Heart left ventricle (tissue), 13 donors: ENCODE measurements around the gene KLK14.

ENCODE experiments used
- CTCF ChIP-seq, 12 donors: fragments of 200-600 bp; sonication (generic) in 4 of 12; IDR thresholded peaks; one replicate each; pipeline versions ENCODE4 v1.5.0 to v1.8.0; 2018 to 2022; ENCODE audit warnings: antibody characterized with exemption in 12 of 12, mild to moderate bottlenecking in 5 of 12
- POLR2A ChIP-seq, 2 donors: fragments of 450-650 bp; IDR thresholded peaks; one replicate each; pipeline ENCODE4 v1.6.1; 2017; ENCODE audit warnings: antibody characterized with exemption in 2 of 2, mild to moderate bottlenecking in 2 of 2, moderate library complexity in 2 of 2
- donor health status: ischemic (EF 13 %, LVEDD 7.1; RV severe dilation, severe dysfunction).
- donor health status: DM: no; HTN: yes; CAD: no.
- donor health status: DM: no; HTN: no; CAD: no.
- donor health status: ischemic (EF 25% LVEDD 6.9; RV normal size, moderate dysfunction).
- donor health status: ischemic (EF 25% LVEDD 5.7; RV mildly dilated, moderate dysfunction).
- donor health status: ischemic (EF 35%, LVEDD 5.7; RV mildly dilated, moderate dysfunction).
- donor health status: nonischemic (EF 11% LVEDD 7.7; RV severe dilation, severe dysfunction).
- donor health status: DM: yes; HTN: yes; CAD: no.
- donor health status: PGD.
- donor health status: ischemic (EF 29% LVEDD 5.4; RV normal size, mild dysfunction).
- donor health status: nonischemic (EF 23%, LVEDD 6.1; RV moderate dilation, normal function).

GRCh38 chr19:51084505-51084904 lies 1.8 kb upstream of the KLK14 start:
- TF ChIP-seq CTCF (IDR thresholded peaks at IDR 0.05) = no peak
- no peak for TF ChIP-seq POLR2A (IDR thresholded peaks at IDR 0.05)
